Hepatocyte (in vitro differentiated cells): ENCODE results near the gene AGAP2.

ENCODE experiments used
- EZH2 ChIP-seq: fragments of 200-600 bp; sonication (generic); IDR thresholded peaks from 2 replicates; pipeline ENCODE4 v1.6.1; 2016; ENCODE audit warnings: antibody characterized with exemption, mild to moderate bottlenecking, borderline replicate concordance
- EZH2phosphoT487 ChIP-seq: fragments of 200-600 bp; sonication (generic); IDR thresholded peaks from one replicate; pipeline ENCODE4 v1.6.1; 2018; ENCODE audit warnings: antibody characterized with exemption, mild to moderate bottlenecking, low read depth, moderate library complexity; ENCODE audit not compliant: unreplicated experiment, severe bottlenecking
- TF ChIP-seq, protein P1 (sequence below): fragments of 200-600 bp; sonication (generic); IDR thresholded peaks from 2 replicates; pipeline ENCODE4 v1.5.1; 2016; ENCODE audit warnings: antibody characterized with exemption, mild to moderate bottlenecking; ENCODE audit not compliant: poor library complexity

- TF ChIP-seq EZH2 (no peak), EZH2phosphoT487 (no peak)
- TF ChIP-seq, protein P1, sequence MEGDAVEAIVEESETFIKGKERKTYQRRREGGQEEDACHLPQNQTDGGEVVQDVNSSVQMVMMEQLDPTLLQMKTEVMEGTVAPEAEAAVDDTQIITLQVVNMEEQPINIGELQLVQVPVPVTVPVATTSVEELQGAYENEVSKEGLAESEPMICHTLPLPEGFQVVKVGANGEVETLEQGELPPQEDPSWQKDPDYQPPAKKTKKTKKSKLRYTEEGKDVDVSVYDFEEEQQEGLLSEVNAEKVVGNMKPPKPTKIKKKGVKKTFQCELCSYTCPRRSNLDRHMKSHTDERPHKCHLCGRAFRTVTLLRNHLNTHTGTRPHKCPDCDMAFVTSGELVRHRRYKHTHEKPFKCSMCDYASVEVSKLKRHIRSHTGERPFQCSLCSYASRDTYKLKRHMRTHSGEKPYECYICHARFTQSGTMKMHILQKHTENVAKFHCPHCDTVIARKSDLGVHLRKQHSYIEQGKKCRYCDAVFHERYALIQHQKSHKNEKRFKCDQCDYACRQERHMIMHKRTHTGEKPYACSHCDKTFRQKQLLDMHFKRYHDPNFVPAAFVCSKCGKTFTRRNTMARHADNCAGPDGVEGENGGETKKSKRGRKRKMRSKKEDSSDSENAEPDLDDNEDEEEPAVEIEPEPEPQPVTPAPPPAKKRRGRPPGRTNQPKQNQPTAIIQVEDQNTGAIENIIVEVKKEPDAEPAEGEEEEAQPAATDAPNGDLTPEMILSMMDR: no peak
Measured at GRCh38 chr12:57772429-57773322, 34.1 kb upstream of the AGAP2 start, which contains the start of gene EEF1AKMT3.
